Lung microvascular endothelial cell (primary cell): ENCODE measurements around the gene PPP2R1B. TPM values are rescaled to one million over a fixed set of nuclear protein-coding genes. Genes with fewer than 3 reads are reported as not detected.
"Not testable (repeated sequence)": the region's sequence is repeated elsewhere in the genome, so short reads cannot be mapped to it uniquely, and the experiment has no call there.

ENCODE experiments used
- DNase-seq, 2 donors: peaks; one replicate each; pipeline versions ENCODE4 v3.0.0 to v3.0.0-alpha.2; 2010; ENCODE audit warnings: low read depth in 2 of 2
- total RNA-seq: library from RNA; depleted of rRNA; stranded (reverse); fragments of >200 nt; gene quantifications from 2 replicates; pipeline ENCODE4 v1.2.1, GENCODE V29; 2014

The PPP2R1B gene
- total RNA-seq, 1 donor from 2014 or later: 32.5 TPM

- DNase-seq: no peak
Observed at GRCh38 chr11:111727431-111727830, 38.8 kb downstream of the PPP2R1B start.

DNA sequence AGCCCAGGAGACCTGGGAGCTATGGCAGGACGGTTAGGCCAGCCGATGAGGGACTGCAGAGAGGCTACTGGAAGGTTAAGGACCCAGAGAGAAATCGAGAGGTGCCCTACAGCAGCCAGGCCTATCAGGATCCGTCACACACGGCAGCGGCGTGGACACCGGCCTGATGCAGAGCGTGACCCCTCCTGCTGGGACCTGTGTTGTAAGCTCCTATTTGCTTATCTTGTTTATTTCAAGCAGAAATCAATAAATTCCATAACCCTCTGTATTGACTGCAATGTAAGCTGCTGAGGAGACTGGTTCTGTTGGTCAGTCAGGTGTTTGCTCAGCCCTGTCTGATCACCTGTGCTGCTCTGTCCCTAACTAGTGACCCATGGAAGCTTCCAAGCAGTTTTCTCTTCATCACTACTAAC, 39.9 kb downstream of the PPP2R1B start:
- DNase-seq: no peak

DNA sequence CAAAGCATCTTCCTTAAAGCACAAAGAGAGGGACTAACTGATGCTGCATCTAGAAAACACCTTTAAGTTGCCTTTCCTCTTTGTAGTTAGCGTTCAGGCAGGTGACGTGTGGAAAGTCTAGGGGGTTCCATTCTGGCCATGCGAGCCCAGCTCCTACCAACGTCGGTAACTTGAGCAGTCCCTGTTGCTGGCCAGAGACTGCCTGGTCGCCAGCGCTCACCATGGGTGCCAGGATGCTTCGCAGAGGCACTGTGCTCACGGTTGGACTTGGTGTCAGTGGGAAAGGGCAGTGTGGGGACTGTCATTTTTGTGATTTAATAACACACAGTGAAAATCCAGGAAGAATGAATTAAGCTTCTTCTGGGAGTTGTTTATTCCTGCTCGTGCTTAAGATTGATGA, 40.6 kb downstream of the PPP2R1B start:
- no peak for DNase-seq

DNA sequence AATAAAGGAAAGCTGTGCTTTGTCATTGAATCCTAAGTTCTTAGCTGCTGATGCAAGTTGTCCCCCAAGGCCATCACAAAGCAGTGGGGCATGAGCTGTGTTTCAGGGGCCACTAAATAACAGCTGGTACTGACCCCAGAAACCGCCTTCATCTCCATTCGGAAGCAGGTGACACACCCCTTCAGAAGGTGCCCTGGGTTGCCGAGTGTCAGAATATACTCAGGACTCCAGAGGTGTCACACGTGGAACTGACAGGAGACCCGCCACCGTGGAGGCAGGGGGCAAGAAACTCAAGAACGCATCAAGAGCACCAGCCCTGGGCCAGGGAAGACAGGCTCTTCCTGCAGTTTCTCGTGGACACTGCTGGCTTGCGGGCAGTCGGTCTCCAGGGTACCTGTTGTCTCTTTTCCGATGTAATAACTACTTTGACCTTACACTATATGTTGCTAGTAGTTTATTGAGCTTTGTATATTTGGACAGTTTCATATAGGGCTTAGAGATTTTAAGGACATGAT, 41.5 kb downstream of the PPP2R1B start:
- no peak for DNase-seq

GRCh38 chr11:111723595-111723994, 42.6 kb downstream of the PPP2R1B start:
- DNase-seq: no peak

DNA sequence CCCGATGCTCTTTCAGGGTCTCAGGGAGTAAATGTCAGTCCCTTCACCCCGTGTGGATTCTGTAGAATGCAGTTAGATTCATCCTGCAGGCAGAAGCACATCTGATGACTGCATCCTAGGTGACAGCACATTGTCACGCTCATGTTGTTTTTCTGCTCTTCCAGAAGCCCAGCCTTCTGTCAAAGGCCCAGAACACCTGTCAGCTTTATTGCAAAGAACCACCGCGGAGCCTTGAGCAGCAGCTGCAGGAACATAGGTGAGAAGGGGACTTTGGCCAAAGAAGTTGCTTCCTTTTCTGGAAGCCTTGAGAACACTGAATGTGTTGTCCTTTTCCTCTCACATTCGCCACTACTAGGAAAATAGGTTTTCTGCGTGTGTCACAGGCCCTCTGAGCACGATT, 43.7 kb downstream of the PPP2R1B start:
- no peak for DNase-seq

DNA sequence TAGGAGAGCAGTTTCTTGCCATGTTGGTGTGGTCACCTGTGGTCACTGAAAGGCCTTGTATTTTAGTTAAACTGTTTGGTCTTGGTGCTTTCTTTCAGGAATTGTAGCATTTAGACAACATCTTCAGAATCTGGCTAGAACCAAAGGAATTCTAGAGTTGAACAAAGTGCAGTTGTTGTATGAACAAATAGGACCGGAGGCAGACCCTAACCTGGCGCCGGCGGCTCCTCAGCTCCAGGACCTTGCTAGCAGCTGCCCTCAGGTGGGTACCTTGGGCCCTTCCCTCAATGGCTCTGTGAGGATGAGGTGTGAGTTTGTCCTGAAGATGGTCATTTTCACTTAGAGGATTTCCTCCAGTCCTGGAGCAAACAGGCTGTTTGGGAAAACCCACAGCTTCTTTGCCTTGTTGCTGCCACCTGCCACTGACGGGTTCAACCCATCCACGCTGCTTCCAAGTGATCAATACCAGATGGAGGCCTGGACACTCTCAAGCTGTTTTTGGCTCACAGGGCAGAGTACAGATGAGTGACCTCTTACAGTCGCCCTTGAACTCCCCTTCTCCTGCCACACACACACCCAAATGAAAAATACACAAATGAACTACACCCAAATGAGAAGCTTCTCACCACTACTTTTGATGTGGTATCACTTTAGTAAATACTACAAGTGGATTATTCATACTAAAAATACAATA, 45.2 kb downstream of the PPP2R1B start:
- no peak for DNase-seq

DNA sequence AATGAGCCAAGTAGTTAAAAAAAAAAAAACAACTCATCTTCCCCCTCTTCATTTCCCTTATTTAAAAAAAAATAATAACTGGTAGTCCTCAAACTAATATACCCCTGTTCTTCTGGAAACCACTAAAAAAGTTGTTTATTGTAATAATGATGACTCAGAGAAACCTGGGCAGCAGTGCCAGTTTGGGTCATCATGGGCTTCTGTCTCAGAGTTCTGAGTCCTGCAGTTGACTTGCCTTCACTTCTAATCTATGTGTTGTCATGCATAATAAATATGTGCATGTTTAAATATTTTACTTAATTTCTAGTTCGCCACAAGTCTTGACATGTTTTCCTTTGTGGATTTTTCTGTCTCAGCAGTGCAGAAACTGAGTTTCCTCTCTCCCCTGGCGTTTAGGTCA, 46.8 kb downstream of the PPP2R1B start:
- peak in 1 of 2 donors; percentile 39 for DNase-seq

GRCh38 chr11:111718859-111719258, 47.3 kb downstream of the PPP2R1B start:
- DNase-seq: peak in 1 of 2 donors; percentile 53

DNA sequence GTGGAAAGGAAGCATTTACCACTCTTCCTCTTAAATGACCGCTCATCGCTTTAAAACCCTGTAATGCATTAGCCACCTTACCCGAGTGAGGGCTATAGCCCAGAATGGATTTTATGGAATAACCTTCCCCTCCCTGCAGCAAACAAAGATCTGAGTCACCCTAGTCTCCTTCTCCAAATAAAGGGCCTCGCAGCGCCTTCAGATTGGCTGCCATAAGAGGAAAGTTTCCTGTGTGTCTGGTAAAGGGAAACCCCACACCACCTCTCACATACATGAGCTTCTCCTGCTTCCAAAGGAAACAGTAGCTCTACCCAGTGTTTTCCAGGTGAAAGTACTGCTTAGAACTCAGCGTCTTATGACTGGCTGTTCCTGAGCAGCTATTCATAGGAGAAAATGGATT, 47.8 kb downstream of the PPP2R1B start:
- DNase-seq: peak in 1 of 2 donors; percentile 90

GRCh38 chr11:111717660-111718059, 48.5 kb downstream of the PPP2R1B start:
- not testable (repeated sequence) for DNase-seq

DNA sequence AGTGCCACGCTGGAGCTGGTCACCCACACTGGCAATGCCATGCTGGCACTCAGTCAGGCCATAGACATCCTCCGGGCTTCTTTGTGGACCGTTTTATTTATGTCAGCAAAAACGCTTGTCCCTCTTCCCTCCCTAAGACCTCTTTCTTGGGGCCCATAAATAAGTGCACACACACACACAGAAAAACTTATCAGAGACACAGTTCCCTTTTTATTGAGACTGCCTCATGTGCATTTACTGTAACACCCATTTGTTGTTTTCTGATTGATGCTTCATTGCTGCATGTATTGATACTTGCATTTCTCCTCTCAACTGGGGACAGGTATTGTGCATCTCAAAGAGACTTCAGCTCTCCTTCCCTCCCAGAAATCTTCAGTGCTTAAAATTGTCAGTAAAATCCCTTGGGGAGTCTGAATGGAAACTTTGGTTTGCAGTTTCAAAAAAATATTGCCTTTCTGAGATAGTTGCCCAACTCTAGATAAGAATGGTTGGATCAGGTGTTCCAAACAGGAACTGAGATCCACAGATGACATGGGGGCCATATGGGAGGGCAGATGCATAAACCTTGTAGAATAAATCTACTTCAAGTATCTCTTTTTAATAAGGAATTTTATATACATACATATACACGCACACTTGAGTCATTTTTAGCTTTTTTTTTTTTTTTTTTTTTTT, 50.9 kb downstream of the PPP2R1B start:
- no peak for DNase-seq

DNA sequence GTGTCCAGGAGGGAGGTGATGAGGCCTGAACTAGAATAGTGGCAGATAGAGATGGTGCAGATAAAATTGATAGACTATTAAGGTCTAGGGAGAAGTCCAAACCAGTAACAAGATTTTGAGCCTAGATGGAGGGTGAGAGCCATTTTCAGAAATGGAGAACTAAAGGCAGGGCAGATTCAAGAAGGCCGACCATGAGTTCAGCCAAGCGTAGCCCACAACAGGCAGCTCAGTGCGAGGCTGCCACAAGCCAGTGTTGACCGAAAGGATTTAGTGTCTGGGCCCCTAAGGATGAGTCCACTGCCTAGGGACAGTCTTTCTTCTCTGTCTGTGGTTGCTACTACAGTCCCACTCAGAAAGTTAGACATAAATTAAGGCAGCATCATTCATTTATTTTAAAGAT, 51.7 kb downstream of the PPP2R1B start:
- DNase-seq: no peak

DNA sequence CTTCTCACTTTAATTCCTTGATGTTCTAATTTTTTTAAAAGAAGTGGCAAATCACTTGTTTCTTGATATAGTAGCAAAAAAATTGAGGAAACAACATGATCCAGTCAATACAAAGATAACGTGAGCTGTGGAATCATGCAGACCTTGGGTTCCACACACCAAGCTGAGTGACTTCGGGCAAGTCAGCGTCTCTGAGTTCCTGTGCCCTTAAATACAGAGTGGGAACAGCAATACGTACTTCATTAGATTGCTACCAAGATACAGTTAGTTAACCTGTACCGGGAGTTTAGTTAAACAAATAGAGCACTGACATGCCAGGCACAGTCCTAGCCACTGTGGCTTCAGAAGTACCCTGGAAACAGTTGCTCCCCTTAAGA, 58.5 kb downstream of the PPP2R1B start:
- DNase-seq: no peak

DNA sequence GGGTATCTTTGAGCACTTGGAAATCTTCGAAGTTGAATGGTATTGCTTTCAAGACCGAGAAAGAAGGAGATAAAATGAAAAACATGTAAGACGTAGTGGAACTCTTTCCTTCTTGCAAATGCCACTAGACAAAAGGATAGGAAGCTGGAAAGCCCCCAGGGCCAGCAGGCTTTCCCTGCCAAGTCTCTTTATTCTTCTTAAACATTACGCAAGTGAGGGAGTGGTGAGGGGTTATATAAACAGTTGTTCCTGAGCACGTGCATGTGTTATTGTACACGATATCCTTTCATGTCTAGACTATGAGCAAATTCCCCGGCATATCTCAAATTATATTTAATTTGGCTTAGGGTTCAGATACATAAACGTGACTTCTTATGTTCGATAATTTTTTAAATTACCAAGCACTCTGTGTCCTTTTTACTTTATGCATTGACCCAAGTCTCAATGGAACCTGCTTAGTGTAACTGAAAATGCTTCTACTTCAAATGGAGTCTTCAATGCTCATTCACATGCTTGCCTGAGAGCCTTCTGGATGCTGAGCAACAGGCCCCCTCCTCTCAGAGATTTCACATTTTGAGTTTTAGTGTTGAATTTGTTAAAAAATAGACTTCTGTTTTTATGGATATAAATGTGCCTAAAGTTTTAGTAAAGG, 59.0 kb downstream of the PPP2R1B start:
- DNase-seq: peak; percentile 84 to 98

DNA sequence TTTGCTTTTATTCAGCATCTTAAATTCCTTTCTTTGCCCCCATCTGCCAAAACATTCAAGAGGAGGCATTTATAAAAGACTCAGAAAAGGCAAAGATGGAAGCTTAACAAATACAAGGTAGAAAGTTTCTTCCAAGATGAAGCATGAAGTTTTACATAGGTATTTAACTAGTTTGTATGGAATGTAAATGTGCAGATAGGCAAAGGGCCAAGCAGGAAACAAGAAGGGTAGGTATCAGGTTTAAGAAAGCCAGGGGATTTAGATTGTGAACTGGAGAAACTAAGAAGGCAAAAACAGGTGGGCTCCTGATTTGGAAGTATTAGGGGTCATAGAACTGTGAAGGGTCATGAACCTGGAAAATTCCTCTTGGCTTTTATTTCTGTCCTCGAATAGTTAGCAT, 62.6 kb downstream of the PPP2R1B start:
- no peak for DNase-seq

- DNase-seq: no peak
Observed at GRCh38 chr11:111702623-111703022, 63.6 kb downstream of the PPP2R1B start.

DNA sequence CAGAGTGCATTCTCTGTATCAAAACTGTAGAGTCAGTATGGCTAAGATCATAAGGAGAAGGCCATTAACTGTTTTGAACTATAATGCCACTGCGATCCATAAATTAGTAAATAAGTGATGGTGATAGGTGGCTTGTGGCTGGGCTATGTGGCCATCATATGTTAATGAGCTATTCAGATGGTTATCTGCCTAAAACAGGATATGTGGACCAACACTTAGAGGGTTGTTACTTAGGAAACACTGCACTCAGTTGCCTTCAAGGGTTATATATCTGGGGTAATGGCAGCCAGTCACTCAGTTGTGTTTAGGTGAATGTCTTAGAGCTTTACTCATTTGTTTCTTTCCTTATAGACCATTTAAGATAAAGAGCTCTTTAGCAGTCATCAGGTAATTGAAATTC, 66.0 kb downstream of the PPP2R1B start:
- DNase-seq: no peak

DNA sequence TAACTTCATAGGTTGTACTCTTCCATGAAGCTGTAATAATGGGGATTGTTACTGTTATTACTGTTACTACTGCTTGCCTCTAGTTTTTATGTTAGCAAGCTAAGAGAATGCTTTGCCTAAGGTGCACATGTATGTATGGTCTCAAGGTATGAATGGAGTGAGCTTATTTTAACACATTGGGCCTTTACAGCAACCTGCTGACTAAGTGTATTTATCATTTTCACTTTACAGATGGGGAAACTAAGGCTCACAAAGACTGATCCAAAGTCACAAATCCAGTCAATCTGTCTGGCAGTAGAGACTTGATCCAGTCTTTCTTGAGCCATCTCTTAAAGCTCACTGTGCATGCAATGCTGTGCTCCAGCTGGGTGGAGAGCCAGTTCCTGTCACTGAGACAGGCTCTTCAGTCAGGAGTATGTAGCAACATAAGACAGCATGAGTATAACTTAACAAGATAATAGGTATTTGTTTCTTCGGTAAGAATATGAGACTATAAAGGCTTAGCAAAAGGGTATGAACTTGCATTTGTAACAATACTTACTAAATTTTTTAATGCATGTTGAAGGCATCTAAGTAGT, 66.5 kb downstream of the PPP2R1B start:
- DNase-seq: no peak

- DNase-seq: no peak
Observed at GRCh38 chr11:111698852-111699559, 67.2 kb downstream of the PPP2R1B start.

GRCh38 chr11:111697933-111698371, 68.2 kb downstream of the PPP2R1B start:
- no peak for DNase-seq

- no peak for DNase-seq
Observed at GRCh38 chr11:111696556-111696955, 69.6 kb downstream of the PPP2R1B start.
